ENCODE measurements around the gene IGF2BP3.
"Not testable (repeated sequence)": the region's sequence is repeated elsewhere in the genome, so short reads cannot be mapped to it uniquely, and the experiment has no call there.

Gene IGF2BP3

GRCh38 chr7:23470330-23471105 lies at the start of gene IGF2BP3:
TSS of gene IGF2BP3 (minus strand) at chr7:23470491. CDS start at chr7:23470110, 381 bp downstream.
- no peak for DNase-seq

DNA sequence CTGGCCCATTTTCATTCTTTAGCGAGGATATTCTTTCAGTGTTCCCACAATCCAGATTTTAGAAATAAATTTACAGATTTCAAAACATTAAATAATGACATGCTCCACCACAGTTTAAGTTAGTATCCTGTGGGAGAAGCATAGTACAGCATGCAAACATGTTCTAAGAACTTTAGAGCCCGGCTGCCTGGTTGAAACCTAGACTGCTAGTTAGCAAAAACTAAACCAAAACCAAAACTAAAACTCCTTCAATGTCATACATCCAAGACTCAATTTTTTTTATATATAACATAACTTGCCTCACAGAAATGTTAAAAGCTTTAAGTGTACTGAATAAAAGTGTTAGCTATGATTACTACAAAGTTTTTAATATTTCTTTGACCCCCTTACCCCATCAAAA lies 44.5 kb upstream of the IGF2BP3 start:
- DNase-seq, result no peak

GRCh38 chr7:23513746-23514145 lies 43.5 kb upstream of the IGF2BP3 start:
- DNase-seq, result not testable (repeated sequence)

GRCh38 chr7:23494009-23494408 lies 23.7 kb upstream of the IGF2BP3 start:
- no peak for DNase-seq

GRCh38 chr7:23491502-23491901 lies 21.2 kb upstream of the IGF2BP3 start:
- DNase-seq, result no peak

GRCh38 chr7:23490357-23491135 lies 20.3 kb upstream of the IGF2BP3 start:
- DNase-seq, result no peak

- not testable (repeated sequence) for DNase-seq
These were observed 18.4 kb upstream of the IGF2BP3 start for GRCh38 chr7:23488714-23489113.

DNA sequence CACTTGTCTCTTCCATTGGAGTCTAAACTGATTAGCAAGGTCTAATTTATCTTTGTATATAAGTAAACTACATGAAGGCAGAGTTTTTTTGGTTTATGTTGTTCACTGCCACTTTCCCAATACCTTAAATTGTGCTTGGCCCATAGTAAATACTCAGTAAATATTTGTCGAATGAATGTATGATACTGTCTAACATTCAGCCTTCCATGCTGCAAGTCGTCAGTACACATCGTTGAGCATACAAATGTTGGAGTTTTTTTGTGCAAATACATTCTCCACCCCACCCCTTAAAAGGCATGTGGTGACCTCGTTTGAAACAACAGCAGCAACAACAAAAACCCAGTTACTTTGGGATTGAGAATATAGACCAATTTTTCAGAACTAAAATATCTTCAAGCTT lies 17.4 kb upstream of the IGF2BP3 start:
- DNase-seq, result no peak

- DNase-seq, result no peak
These were observed 15.9 kb upstream of the IGF2BP3 start for GRCh38 chr7:23486002-23486773.

DNA sequence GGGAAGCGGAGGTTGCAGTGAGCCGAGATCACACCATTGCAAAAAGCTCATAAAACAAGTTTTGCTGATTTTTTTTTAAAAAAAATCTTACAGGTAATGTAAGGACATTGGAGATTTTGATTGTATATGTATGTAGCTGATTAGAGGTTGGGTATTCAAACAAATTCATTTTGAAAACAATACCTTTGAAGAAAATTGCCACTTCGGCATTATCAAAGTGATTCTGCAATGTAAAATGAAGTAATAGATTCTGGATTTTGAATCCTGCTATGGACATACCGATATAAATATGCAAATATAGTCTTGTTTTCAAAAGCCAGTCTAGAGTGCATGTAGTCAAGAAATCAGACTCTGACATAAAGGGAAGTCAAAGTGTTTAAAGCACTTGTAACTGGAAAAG lies 12.4 kb upstream of the IGF2BP3 start:
- no peak for DNase-seq

DNA sequence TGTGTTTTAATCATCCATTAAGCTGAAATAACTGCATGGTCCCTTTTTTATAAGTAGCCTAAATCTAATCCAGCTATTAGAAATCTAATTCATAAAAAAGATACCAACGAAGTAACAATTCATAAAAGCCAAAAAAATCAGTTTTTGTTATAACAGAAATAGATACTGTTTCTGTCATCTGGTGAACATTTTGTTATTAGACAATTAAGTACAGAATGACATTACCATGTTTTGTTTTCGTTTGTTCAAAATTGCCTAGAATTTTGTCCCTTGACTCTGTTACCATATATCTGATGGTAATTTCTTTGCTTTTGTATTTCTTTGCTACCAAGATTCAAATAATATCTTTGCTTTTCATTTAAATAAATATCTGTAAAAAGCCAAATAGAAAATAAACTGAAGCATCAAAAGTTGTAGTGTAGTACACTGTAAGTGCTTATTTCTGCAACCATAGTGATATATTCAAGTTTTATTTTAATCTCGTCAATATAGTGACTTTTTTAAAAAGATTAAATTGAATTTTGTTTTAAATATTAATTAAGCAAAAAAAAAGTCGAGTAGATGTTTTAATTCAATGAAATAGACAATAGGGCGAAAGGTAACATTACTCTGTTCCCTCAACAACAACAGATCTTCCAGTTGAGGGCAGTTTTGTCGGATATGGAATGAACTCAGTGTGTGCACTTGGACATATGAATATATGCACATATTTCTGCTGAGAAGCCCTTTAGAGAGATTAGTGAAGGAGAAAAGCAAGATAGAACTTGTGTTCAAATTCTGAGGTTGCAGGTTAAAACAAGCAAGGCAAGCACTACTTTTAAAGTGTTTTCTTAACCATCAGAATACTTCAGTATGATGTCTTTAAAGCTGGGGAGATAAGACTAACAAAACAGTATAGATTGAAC lies 7.9 kb upstream of the IGF2BP3 start:
- no peak for DNase-seq

GRCh38 chr7:23477157-23477499 lies 6.8 kb upstream of the IGF2BP3 start:
- DNase-seq, result no peak

DNA sequence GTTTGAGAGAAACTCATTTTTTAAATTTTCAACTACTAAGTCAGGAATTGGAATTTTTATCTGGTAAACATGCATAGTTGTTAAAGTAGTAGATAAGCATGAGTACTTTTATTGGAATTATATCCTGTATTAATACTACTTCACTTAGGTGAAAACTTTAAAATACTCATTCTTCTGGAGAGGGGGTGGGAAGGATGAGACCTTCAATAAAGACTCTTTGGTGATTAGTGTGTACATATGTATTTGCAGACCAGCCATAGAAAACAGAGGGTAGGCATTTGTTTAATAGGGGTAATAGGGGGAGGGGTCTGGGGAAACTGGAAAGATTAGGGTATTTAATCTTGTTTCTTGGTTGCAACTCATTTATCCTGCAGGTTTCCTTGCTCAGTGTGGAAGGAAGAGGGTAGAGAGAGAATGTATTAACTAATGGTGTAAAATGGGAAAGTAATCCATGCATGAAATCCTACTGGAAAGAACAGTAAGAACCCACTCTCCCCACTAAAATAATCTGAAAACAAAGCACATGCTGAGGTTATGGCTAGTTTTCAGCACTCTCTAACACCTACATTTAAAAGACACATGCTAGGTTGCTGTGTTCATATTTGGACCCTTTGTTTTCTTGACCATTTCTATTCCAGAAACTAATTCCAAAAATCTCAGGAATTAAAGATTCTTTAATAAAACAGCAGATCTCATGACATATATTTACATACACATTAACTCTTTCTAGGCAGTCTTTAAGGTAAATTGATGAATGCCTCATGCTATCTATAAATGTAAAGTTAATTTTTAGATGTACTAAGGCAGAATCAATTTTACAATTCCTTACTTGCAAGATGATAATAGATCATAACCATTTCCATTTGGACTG lies 6.2 kb upstream of the IGF2BP3 start:
- DNase-seq, result no peak

DNA sequence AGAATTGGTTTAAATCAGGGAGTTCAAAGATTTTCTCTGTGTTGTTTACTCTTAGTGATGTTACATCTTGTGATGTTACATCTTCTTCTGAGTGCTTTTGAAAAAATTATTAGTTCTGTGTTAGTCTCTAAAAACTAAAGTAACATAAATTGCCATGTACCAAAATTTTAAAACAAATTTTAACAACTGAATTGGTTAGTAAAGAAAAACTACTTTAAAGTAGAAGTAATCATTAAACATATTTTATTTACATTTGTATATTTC lies 5.2 kb upstream of the IGF2BP3 start:
- DNase-seq, result no peak

DNA sequence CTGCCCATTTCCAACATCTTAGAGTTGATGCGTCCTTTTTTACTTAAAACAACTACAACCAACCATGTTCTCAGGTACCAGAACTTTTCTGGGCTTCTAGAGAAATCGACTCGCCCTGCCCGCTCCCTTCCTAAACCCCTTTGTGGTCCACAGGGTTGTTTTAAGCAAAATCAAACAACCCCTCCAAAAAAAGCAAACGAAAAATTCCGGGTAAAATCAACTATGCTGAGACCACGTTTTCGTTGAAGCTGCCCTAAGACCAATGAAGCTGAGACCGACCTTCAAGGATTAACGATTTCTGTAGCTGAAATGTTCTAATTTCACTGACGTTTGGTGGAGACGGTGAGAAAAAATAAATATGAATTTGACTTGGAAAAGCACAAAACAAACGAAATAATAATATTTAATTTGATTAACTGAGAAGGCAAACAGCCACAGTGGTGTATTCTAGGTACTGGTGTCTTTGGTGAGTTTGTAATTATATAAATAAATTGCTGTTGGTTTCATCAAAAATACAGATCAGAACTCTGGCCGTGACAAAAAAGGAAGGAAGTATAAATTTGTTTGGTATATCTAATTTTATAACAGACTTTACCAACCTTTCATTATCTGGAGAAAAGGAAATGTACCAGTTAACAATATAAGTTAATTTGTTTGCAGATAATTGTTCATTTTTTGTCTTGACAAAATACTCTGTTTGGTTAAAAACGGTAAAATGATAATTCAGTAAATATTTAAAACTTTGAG lies 4.7 kb upstream of the IGF2BP3 start:
- no peak for DNase-seq

GRCh38 chr7:23474094-23474828 lies 4.0 kb upstream of the IGF2BP3 start:
- DNase-seq, result no peak

- DNase-seq, result no peak
These were observed 3.5 kb upstream of the IGF2BP3 start for GRCh38 chr7:23473844-23474093.

DNA sequence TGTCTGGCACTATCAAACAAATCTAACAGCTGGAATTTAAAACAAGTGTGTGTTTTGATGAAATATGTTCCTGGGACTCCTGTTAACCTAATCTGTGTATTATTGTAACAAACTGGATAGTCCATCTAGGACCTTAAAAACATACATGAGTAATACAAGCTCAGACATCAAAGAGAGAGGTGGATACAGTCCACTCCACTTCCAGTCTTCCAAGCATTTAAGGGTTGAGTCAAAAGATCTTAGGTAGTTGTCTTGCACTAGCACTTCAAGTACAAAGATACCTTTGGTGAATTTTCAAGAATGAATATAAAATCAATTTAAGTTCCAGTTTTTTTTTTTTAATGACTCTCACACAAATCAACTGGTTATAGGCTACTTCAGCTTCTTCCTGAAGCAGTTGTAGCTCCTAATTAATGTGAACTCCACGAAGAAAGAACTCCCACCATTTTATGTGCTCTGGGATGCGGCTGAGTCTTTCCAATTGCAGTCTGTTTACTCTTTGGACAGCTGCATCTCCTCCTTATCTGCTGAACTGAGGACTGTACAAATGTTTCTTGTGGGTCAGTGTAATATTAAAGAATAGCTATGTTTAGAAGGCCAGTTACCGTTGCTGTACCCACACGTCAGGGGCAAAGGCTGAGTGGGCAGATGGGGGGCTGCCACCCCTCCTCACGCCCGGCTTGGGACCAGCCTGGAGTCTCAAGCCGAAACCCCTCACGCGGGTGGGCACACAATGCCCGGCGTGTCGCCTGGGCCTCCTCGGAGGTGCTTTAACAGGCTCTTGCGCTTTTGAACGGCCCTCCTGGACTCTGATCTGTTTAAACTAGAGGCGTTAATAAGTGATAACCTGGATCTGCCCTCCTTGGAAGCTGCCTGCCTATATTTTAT lies 2.9 kb upstream of the IGF2BP3 start:
- DNase-seq, result no peak

GRCh38 chr7:23472556-23472955 lies 2.3 kb upstream of the IGF2BP3 start:
- no peak for DNase-seq

- no peak for DNase-seq
These were observed 1.8 kb upstream of the IGF2BP3 start for GRCh38 chr7:23472046-23472445.

All from activated T-cell treated with anti-CD3 and anti-CD28 coated beads for 4 hours (primary cell).